Activated CD4-positive, alpha-beta T cell treated with anti-CD3 and anti-CD28 coated beads for 1 hour (primary cell): ENCODE measurements around the gene C1orf21.

ENCODE experiments used
- DNase-seq: peaks from one replicate; pipeline ENCODE4 v3.0.0-alpha.2; 2020

The C1orf21 gene

GRCh38 chr1:184416946-184417345, 30.1 kb downstream of the C1orf21 start:
- DNase-seq, result no peak

- DNase-seq, result no peak
These were observed 31.1 kb downstream of the C1orf21 start for GRCh38 chr1:184417916-184418315.

- DNase-seq, result no peak
These were observed 32.0 kb downstream of the C1orf21 start for GRCh38 chr1:184418652-184419349.

- no peak for DNase-seq
These were observed 32.7 kb downstream of the C1orf21 start for GRCh38 chr1:184419350-184420161.

GRCh38 chr1:184422490-184423233, 35.8 kb downstream of the C1orf21 start:
- DNase-seq, result no peak

GRCh38 chr1:184423649-184424048, 36.8 kb downstream of the C1orf21 start:
- DNase-seq, result no peak

GRCh38 chr1:184424157-184424556, 37.3 kb downstream of the C1orf21 start:
- DNase-seq, result no peak

- no peak for DNase-seq
These were observed 38.1 kb downstream of the C1orf21 start for GRCh38 chr1:184424945-184425344.

GRCh38 chr1:184425449-184426277, 38.8 kb downstream of the C1orf21 start:
- no peak for DNase-seq

GRCh38 chr1:184426278-184426674, 39.4 kb downstream of the C1orf21 start:
- no peak for DNase-seq

- DNase-seq, result no peak
These were observed 40.9 kb downstream of the C1orf21 start for GRCh38 chr1:184427722-184428121.

GRCh38 chr1:184428604-184429003, 41.8 kb downstream of the C1orf21 start:
- DNase-seq, result no peak

GRCh38 chr1:184429335-184429734, 42.5 kb downstream of the C1orf21 start:
- DNase-seq, result no peak

- no peak for DNase-seq
These were observed 47.2 kb downstream of the C1orf21 start for GRCh38 chr1:184433956-184434502.

- no peak for DNase-seq
These were observed 50.5 kb downstream of the C1orf21 start for GRCh38 chr1:184437291-184437690.

GRCh38 chr1:184438363-184438762, 51.5 kb downstream of the C1orf21 start:
- DNase-seq, result no peak

- DNase-seq, result no peak
These were observed 55.4 kb downstream of the C1orf21 start for GRCh38 chr1:184442260-184442659.

- DNase-seq, result no peak
These were observed 56.4 kb downstream of the C1orf21 start for GRCh38 chr1:184443201-184443600.

- DNase-seq, result no peak
These were observed 56.8 kb downstream of the C1orf21 start for GRCh38 chr1:184443624-184444023.

GRCh38 chr1:184445997-184446396, 59.2 kb downstream of the C1orf21 start:
- no peak for DNase-seq

GRCh38 chr1:184447651-184448185, 60.9 kb downstream of the C1orf21 start:
- no peak for DNase-seq

- DNase-seq, result no peak
These were observed 63.1 kb downstream of the C1orf21 start for GRCh38 chr1:184449916-184450315.
